ENCODE measurements around the gene HOXC6. TPM values are rescaled to one million over a fixed set of nuclear protein-coding genes. Genes with fewer than 3 reads are reported as not detected.
A peak's percentile ranks its signal among the peaks of the same experiment; 100 is the strongest.

HOXC6 gene
- total RNA-seq, 1 donor from 2014 or later: not detected

- ATAC-seq (no peak), DNase-seq (ENCODE audit: low spot score) (no peak)
These were observed 23.7 kb downstream of the HOXC6 start for GRCh38 chr12:54051874-54052437.

DNA sequence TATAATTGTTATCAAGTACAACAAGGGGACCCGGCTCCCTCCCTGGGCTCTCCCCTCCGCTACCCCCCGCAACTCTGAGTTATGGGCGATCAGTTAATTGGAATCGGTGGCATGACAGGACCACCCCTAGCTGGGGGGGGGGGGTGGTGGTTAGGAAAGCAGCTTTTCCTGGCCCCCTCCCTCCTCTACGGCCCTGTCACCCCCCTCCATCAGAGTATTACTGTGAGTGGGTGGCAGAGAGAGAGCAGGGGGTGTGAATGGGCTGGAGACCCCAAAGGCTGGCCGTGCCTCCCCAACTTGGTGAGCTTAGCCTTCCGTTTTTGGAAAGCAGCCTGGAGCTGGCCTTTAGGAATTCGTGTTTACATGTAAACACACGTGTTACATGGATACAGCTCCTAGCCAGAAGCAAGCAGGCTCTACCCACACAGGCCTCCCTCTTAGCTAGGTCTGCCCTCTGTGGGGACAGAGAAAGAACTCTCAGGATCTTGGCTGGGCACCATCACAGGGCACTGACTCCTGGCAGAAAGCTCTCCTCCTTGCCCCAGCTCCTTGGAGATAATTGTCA lies 24.3 kb downstream of the HOXC6 start:
- DNase-seq (ENCODE audit: low spot score) (no peak), ATAC-seq (peak; percentile 11)

- ATAC-seq: peak; percentile 21
- no peak for DNase-seq (ENCODE audit: low spot score)
These were observed 24.9 kb downstream of the HOXC6 start for GRCh38 chr12:54053003-54053750.

DNA sequence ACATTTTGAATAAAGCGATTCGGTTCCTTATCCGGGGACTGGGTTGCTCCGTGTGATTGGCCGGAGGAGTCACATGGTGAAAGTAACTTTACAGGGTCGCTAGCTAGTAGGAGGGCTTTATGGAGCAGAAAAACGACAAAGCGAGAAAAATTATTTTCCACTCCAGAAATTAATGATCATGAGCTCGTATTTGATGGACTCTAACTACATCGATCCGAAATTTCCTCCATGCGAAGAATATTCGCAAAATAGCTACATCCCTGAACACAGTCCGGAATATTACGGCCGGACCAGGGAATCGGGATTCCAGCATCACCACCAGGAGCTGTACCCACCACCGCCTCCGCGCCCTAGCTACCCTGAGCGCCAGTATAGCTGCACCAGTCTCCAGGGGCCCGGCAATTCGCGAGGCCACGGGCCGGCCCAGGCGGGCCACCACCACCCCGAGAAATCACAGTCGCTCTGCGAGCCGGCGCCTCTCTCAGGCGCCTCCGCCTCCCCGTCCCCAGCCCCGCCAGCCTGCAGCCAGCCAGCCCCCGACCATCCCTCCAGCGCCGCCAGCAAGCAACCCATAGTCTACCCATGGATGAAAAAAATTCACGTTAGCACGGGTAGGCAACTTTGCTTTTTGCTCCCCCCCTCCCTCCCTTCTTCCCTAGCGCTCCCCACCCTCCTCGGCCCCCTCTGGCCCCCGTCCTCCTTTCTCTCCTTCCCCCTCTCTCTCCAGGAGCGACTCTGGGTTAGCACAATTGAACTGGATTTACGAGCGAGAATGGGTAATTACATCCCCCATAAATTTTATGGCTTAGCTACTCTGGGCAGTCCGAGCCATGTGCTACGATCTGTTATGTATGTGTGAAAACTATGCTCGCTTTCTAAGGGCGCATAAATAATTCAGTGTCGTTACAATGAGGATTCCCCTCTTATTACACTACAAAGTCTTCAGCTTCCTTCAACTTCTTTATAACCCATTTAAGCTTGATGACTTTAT lies 25.8 kb downstream of the HOXC6 start, which contains the start of gene HOXC4:
Gene HOXC4 (plus strand): TSS at position 85 of the 991 bp plus-strand sequence. CDS start 88 bp downstream, at position 173.
- DNase-seq (ENCODE audit: low spot score) (no peak), ATAC-seq (peak; percentile 43)

GRCh38 chr12:54054742-54055194 lies 26.5 kb downstream of the HOXC6 start:
- DNase-seq (ENCODE audit: low spot score): no peak
- ATAC-seq: no peak

DNA sequence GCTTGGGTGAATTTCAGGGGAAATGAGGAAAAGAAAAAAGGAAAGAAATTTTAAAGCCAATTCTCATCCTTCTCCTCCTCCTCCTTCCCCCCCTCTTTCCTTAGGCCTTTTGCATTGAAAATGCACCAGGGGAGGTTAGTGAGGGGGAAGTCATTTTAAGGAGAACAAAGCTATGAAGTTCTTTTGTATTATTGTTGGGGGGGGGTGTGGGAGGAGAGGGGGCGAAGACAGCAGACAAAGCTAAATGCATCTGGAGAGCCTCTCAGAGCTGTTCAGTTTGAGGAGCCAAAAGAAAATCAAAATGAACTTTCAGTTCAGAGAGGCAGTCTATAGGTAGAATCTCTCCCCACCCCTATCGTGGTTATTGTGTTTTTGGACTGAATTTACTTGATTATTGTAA lies 27.3 kb downstream of the HOXC6 start:
- no peak for DNase-seq (ENCODE audit: low spot score)

DNA sequence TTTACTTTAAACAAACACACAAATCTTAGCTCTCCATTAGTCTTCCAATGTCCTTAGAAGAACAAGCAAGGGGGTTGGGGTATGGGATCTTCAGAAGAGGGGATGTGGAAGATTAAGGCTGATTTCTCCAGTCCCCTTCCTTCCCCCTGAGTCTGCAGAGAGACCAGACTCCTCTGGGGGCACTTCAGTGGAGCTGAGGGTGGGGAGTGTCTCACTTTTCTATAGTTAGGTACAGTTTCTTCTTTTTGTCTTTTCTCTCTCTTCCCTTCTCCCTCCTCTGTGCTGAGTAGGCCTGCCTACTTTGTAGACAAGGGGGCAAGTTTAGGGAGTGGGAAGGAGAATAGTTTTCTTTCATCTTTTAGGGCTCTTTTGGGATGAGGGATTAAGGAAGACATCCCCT lies 27.9 kb downstream of the HOXC6 start:
- no peak for DNase-seq (ENCODE audit: low spot score)

More for the DNA sequence above, 27.3 kb downstream of the HOXC6 start:
- ATAC-seq: no peak

GRCh38 chr12:54058128-54058768 lies 30.0 kb downstream of the HOXC6 start:
- ATAC-seq (no peak), DNase-seq (ENCODE audit: low spot score) (no peak)

More for the DNA sequence above, 27.9 kb downstream of the HOXC6 start:
- no peak for ATAC-seq

DNA sequence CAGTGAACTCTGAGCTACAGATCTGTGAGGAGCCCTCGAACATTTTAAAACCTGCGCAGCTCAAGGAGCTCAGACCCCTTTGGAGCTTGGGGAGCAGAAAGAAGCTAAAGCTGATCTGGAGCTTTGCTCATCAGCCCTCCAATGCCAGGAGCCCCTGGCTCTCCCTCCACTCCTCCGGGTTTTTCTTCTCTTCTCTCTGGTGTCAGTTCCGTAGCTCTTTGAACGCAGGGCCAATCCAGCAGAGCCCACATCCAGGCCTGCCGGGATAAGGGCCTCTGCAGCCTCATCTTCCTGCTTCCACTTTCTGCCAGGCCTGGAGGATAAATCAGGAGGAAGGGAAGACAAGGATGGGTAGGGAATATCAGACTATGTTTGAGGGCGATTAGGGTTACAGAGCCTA lies 31.4 kb downstream of the HOXC6 start:
- no peak for DNase-seq (ENCODE audit: low spot score)
- no peak for ATAC-seq

DNA sequence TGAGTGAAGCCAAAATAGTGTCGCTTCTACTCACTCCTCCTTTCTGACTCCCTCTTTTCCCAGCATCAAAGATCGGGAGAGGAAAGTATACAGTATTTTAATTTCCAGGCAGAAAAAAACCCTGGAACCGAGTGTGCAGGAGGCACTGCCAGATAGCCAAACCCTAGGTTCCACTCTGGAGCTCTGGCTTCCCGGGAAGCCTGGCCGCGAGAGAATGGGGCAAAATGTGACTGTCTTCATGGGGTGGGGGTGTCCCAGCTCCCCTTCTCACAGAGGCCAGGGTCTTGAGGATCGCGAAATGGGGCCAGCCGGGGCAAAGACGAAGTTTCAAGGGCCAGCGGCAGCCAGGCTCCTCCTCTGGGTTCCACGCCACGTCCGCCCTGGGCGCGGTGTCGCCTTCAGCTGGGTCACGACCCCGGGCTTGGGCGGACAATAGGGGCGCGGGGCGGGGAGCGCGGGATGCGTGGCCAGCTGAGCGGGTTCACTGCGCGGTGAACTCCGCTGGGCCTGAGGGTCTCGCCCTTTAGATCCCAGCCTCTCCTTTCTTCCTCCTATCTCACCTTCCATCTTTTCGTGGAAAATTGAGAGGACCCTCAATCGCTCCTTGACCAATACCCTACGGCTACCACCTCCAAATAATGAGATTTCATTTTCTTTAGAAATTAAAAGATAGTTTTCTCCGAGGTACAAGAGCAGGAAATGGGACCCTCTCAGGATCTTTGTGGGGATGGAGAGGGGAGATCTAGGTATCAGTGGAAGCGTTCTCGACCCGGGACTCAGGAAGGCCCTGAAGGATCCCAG lies 32.1 kb downstream of the HOXC6 start:
- DNase-seq (ENCODE audit: low spot score): no peak
- ATAC-seq: no peak

- DNase-seq (ENCODE audit: low spot score): no peak
- no peak for ATAC-seq
These were observed 32.9 kb downstream of the HOXC6 start for GRCh38 chr12:54060975-54061778.

GRCh38 chr12:54065677-54066076 lies 37.4 kb downstream of the HOXC6 start:
- DNase-seq (ENCODE audit: low spot score) (no peak), ATAC-seq (no peak)

DNA sequence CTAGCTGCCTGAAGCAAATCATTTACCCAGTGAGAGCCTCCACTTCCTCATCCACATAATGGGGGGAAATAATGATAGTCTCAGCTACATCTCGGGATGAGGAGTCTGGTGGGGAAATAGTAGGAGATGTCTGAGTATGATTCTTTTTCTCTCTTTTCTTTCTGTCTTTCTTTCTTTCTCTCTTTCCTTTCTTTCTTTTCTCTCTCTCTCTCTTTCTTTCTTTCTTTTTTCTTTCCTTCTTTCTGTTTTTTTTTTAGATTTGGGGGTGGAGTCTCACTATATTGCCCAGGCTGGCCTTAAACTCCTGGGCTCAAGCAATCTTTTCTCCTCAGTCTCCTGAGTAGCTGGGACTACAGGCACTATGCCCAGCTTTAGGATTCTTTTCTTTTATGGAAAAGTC lies 38.2 kb downstream of the HOXC6 start:
- DNase-seq (ENCODE audit: low spot score) (no peak), ATAC-seq (no peak)

DNA sequence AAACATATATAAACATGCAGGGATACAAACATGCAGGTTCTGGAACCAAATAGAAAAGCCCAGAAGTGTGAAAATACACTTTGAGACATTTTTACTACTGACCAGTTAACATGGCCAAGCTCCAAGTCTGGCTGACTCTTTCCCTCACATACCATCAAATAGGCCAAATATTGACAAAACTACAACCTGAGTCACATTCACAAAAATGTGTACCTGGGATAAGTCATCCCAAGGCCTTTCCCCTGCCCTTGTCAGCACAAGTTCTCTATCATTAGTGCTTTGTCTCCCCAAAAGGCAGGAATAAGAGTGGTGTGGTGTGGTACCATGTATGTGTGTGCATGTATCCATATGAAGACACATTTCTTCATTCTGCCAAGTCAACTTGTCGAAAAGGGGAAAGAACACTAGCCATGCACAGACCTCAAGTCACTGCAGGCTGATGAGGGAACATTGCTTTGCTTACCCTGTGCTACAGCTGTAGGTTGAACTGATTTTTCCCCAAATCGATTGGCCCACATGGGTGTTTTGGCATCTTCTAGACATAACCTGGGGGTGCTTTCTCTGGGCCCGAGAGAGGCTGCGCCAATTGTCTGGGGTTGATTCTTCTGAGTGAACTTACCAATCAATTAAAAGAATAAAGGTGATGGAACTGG lies 40.3 kb downstream of the HOXC6 start:
- DNase-seq (ENCODE audit: low spot score): no peak
- no peak for ATAC-seq

DNA sequence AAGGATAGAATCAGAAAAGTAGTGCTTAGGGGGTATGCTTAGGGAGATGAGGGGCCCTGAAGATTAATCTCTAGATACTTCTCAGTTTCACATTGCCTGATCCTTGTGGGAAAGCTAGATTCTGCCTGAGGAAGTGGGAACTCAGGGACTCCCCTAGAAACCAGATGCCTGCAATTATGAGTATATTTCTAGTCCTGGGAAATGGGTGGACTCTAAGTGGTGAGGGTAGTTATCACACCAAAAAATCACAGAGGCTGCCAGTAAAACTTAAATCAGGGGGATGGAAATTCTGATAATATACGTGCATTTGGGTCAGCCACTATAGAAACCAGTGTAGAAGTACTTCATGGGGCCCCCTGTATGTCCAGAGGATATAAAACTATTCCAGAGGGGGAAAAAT lies 43.7 kb downstream of the HOXC6 start:
- no peak for DNase-seq (ENCODE audit: low spot score)
- ATAC-seq: no peak

DNA sequence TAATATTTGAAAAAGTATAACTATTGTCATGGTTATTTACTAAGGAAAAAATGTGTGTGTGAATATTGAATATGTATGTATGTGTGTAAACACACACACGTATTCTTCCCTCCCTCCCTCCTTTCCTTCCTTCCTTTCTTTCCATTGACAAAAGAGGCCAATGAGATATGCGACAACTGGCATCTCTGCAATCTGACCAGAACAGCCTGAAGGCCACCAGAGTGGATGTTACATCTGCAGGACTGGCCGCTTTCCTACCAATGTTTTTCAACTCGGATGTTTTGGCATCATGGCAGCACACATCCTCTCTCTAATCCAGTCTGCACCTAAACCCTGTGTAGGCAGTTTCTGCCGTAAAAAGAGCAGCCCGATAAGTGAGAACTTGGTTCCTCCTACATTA lies 46.1 kb downstream of the HOXC6 start:
- no peak for DNase-seq (ENCODE audit: low spot score)
- ATAC-seq: no peak

DNA sequence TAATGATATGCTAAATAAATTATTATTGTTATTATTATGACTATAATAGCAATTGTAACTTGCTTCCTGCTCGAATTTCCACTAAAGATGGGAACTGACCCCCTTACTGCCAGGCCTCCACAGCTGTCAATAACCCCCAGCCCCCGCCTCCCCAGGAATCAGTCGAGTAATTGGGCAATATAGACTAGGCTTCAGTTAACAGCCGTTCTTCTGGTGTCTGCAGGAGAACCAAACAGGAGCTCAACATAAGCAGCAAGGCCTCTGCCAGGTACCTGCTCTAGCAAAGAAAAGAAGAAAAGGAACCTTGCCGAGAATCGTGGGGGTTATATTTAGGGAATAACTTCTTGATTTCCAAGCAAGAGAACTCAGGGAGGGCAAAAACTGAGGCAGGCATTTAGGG lies 47.2 kb downstream of the HOXC6 start:
- no peak for ATAC-seq
- DNase-seq (ENCODE audit: low spot score): no peak

GRCh38 chr12:54075974-54076373 lies 47.7 kb downstream of the HOXC6 start:
- ATAC-seq (no peak), DNase-seq (ENCODE audit: low spot score) (no peak)

Data from left lobe of liver (tissue), 2 donors.